H1 (cell line): ENCODE results near the gene PDS5A. TPM values are rescaled to one million over a fixed set of nuclear protein-coding genes. Genes with fewer than 3 reads are reported as not detected.

Experiments used
- CTCF ChIA-PET: fragments of 300-600 bp; sonication (Branson Sonifier 250); formaldehyde crosslinking; loops from one replicate; lab custom pipeline; 2021; ENCODE audit not compliant: partially characterized antibody; lab: Charles Lee
- POLR2A ChIA-PET: fragments of 300-600 bp; sonication (Branson Sonifier 250); formaldehyde crosslinking; loops from one replicate; lab custom pipeline; 2021; ENCODE audit warnings: inconsistent platforms; ENCODE audit not compliant: partially characterized antibody; lab: Charles Lee
- DNase-seq, 2 experiments: peaks; one replicate each; pipeline versions ENCODE4 v3.0.0 to v3.0.0-alpha.2; 2010 to 2022; ENCODE audit warnings: low spot score in 2 of 2, low read depth in 1 of 2, mixed read lengths in 1 of 2
- FAIRE-seq: peaks from 2 replicates; lab custom pipeline; 2011; peaks lifted over from hg19 to GRCh38; lab: Jason Lieb, UNC
- H2AFZ ChIP-seq: 2 replicates; pipeline ENCODE4 v1.8.1; 2012; ENCODE audit warnings: low read length, inconsistent platforms
- H2AK5ac ChIP-seq: 2 replicates; pipeline ENCODE4 v1.6.1; 2013; ENCODE audit warnings: low read depth, low read length
- H2BK120ac ChIP-seq: replicated peaks from 2 replicates; pipeline ENCODE3; 2013; ENCODE audit warnings: low read depth, low read length, inconsistent platforms
- H2BK12ac ChIP-seq: 2 replicates; pipeline ENCODE4 v1.6.1; 2013; ENCODE audit warnings: low read depth, low read length
- H2BK15ac ChIP-seq: 2 replicates; pipeline ENCODE4 v1.6.1; 2013; ENCODE audit warnings: low read length
- H2BK20ac ChIP-seq: 2 replicates; pipeline ENCODE4 v1.6.1; 2013; ENCODE audit warnings: low read length
- H2BK5ac ChIP-seq: 2 replicates; pipeline ENCODE4 v1.6.1; 2013; ENCODE audit warnings: low read depth, low read length
- H3K14ac ChIP-seq: 2 replicates; pipeline ENCODE4 v1.6.1; 2013; ENCODE audit warnings: inconsistent platforms; ENCODE audit not compliant: insufficient read length
- H3K18ac ChIP-seq: 2 replicates; pipeline ENCODE4 v1.6.1; 2013; ENCODE audit warnings: low read length; ENCODE audit errors: extremely low read depth
- H3K23ac ChIP-seq: 2 replicates; pipeline ENCODE4 v1.6.1; 2013; ENCODE audit warnings: inconsistent platforms; ENCODE audit not compliant: insufficient read length
- H3K23me2 ChIP-seq: 2 replicates; pipeline ENCODE4 v1.6.1; 2013; ENCODE audit warnings: low read depth, low read length
- H3K27ac ChIP-seq: 2 replicates; pipeline ENCODE4 v1.6.1; 2011; ENCODE audit warnings: low read depth, low read length, inconsistent platforms
- H3K27me3 ChIP-seq, 4 experiments: replicated peaks in 1 of 4; 1 replicate in 1 of 4; 2 replicates in 3 of 4; pipeline versions ENCODE4 v1.6.1 to v1.8.1; 2011 to 2013; ENCODE audit warnings: low read length in 3 of 4, mild to moderate bottlenecking in 3 of 4, inconsistent platforms in 2 of 4, mixed read lengths in 2 of 4, moderate library complexity in 1 of 4; ENCODE audit not compliant: control insufficient read depth in 3 of 4, insufficient read depth in 3 of 4; ENCODE audit errors: extremely low read depth in 1 of 4
- H3K36me3 ChIP-seq, 4 experiments: 2 replicates each; pipeline versions ENCODE4 v1.6.1 to v1.8.1; 2011 to 2013; ENCODE audit warnings: mild to moderate bottlenecking in 4 of 4, low read length in 3 of 4, moderate library complexity in 2 of 4, control low read depth in 1 of 4, inconsistent platforms in 1 of 4; ENCODE audit not compliant: insufficient read depth in 4 of 4, control insufficient read depth in 2 of 4
- H3K4ac ChIP-seq: replicated peaks from 2 replicates; pipeline ENCODE3; 2013; ENCODE audit warnings: low read length, low read depth, mixed read lengths, inconsistent platforms; ENCODE audit not compliant: insufficient read length
- H3K4me1 ChIP-seq, 4 experiments: replicated peaks in 1 of 4; 1 replicate in 1 of 4; 2 replicates in 3 of 4; pipeline versions ENCODE4 v1.6.1 to v1.8.1; 2011 to 2013; ENCODE audit warnings: low read length in 3 of 4, inconsistent platforms in 2 of 4, mixed read lengths in 1 of 4; ENCODE audit not compliant: insufficient read depth in 4 of 4, control insufficient read depth in 3 of 4
- H3K4me2 ChIP-seq, 2 experiments: 2 replicates each; pipeline versions ENCODE4 v1.6.1 to v1.8.1; 2011 to 2013; ENCODE audit warnings: low read depth in 2 of 2, low read length in 2 of 2, control low read depth in 1 of 2, inconsistent platforms in 1 of 2, mild to moderate bottlenecking in 1 of 2; ENCODE audit not compliant: insufficient read depth in 1 of 2
- H3K4me3 ChIP-seq, 4 experiments: fragments of 200-600, 300-600 bp in 1 of 4; sonication (generic), shearing (Covaris generic), sonication (Bioruptor Twin) in 1 of 4; 2 replicates each; pipeline versions ENCODE4 v1.5.1 to v1.8.1; 2011 to 2016; ENCODE audit warnings: low read length in 4 of 4, low read depth in 3 of 4, control low read depth in 2 of 4, inconsistent platforms in 2 of 4, mild to moderate bottlenecking in 2 of 4, mixed read lengths in 1 of 4, moderate library complexity in 1 of 4; ENCODE audit not compliant: insufficient read depth in 2 of 4; ENCODE audit errors: extremely low read depth in 1 of 4
- H3K56ac ChIP-seq: replicated peaks from 2 replicates; pipeline ENCODE3; 2013; ENCODE audit warnings: low read depth, mild to moderate bottlenecking, mixed read lengths, low read length, inconsistent platforms; ENCODE audit not compliant: insufficient read length
- H3K79me1 ChIP-seq: 2 replicates; pipeline ENCODE4 v1.6.1; 2013; ENCODE audit warnings: low read depth, low read length, control low read depth
- H3K79me2 ChIP-seq, 2 experiments: 2 replicates each; pipeline versions ENCODE4 v1.6.1 to v1.8.1; 2012 to 2013; ENCODE audit warnings: low read length in 2 of 2, mild to moderate bottlenecking in 2 of 2, inconsistent platforms in 1 of 2; ENCODE audit not compliant: insufficient read depth in 2 of 2, control insufficient read depth in 1 of 2
- H3K9ac ChIP-seq, 4 experiments: replicated peaks in 1 of 4; 1 replicate in 1 of 4; 2 replicates in 3 of 4; pipeline versions ENCODE4 v1.6.1 to v1.8.1; 2011 to 2013; ENCODE audit warnings: low read depth in 3 of 4, low read length in 3 of 4, control low read depth in 2 of 4, mild to moderate bottlenecking in 2 of 4, moderate library complexity in 2 of 4, inconsistent platforms in 1 of 4; ENCODE audit errors: extremely low read depth in 1 of 4
- H3K9me3 ChIP-seq, 2 experiments: 2 replicates each; pipeline versions ENCODE4 v1.6.1 to v1.8.1; 2012 to 2013; ENCODE audit warnings: mild to moderate bottlenecking in 2 of 2, moderate library complexity in 2 of 2, control low read depth in 1 of 2, inconsistent platforms in 1 of 2, low read depth in 1 of 2, low read length in 1 of 2, mixed read lengths in 1 of 2; ENCODE audit not compliant: insufficient read depth in 2 of 2
- H4K20me1 ChIP-seq, 2 experiments: replicated peaks in 1 of 2; 2 replicates each; pipeline versions ENCODE3 to v1.8.1; 2011 to 2013; ENCODE audit warnings: inconsistent platforms in 2 of 2, low read length in 2 of 2, mild to moderate bottlenecking in 1 of 2; ENCODE audit not compliant: insufficient read depth in 2 of 2, control insufficient read depth in 1 of 2
- H4K5ac ChIP-seq: 2 replicates; pipeline ENCODE4 v1.6.1; 2013; ENCODE audit warnings: low read length, low read depth, mixed read lengths, inconsistent platforms; ENCODE audit not compliant: insufficient read length
- H4K8ac ChIP-seq: 2 replicates; pipeline ENCODE4 v1.8.0; 2013; ENCODE audit warnings: mild to moderate bottlenecking, moderate library complexity, low read length, inconsistent platforms; ENCODE audit not compliant: insufficient read depth; ENCODE audit errors: extremely low read depth
- H4K91ac ChIP-seq: replicated peaks from 2 replicates; pipeline ENCODE3; 2013; ENCODE audit warnings: low read length, mixed read lengths, inconsistent platforms; ENCODE audit not compliant: insufficient read length
- CHD2 ChIP-seq: IDR thresholded peaks from 2 replicates; pipeline ENCODE4 v1.6.1; 2012; ENCODE audit warnings: low read length, improper control_type of control experiment
- WGBS, 2 experiments: shearing (Covaris generic) in 1 of 2; methylation state at CpG; one replicate each; pipeline versions ENCODE4 v1.1.6 to v1.1.7; 2013 to 2015; ENCODE audit warnings: low lambda C conversion rate in 2 of 2, mixed read lengths in 2 of 2, inconsistent platforms in 1 of 2, low coverage in 1 of 2, missing lambda C conversion rate in 1 of 2; ENCODE audit not compliant: insufficient replicate concordance in 2 of 2, insufficient coverage in 1 of 2, insufficient read length in 1 of 2; ENCODE audit errors: extremely low coverage in 1 of 2, missing lambda C conversion rate in 1 of 2; 5-methylcytosine and 5-hydroxymethylcytosine counted together
- polyA plus RNA-seq, 7 experiments: library from polyadenylated mRNA; depleted of rRNA in 3 of 7; stranded (reverse) in 5 of 7; unstranded in 2 of 7; fragments of >200 nt in 5 of 7; fragments of 200-250 nt in 2 of 7; gene quantifications; 1 replicate in 5 of 7; 2 replicates in 1 of 7; 4 replicates in 1 of 7; pipeline versions ENCODE4 v1.2.1 to v1.2.3, GENCODE V29; 2011 to 2013; ENCODE audit warnings: missing spikeins in 2 of 7, mixed read lengths in 2 of 7
- total RNA-seq: library from RNA; stranded (reverse); fragmentation: NEBNext Ultra II Directional; extraction: Animal tissue kit (Norgen Biotek cat#: 25700); gene quantifications from 2 replicates; pipeline ENCODE4 v1.2.1, GENCODE V29; 2021

PDS5A gene
- total and polyA plus RNA-seq, 2 of the 8 experiments (the other 6 are each of a cell fraction or from before 2014, with no cell fraction given): 15.5 to 76.6 TPM

DNA sequence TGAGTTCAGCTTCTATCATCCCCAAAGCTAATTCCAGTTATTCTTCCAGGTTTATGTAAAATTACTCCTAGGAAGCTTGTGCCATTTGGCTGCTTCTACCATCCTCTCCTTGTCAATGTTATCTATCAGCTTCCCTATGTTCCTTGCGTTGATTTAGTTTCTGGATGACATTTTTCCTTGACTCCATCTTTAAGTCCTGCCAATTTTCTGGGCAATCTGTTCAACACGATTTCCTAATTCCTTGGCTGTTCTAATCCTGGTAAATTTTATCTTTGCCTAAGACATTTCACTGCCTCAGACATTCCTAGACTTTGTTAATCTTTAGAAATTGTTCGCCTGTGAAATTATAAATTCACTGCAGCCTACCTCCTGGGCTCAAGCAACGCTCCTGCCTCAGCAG, 125.1 kb downstream of the PDS5A start:
- H3K9me3 ChIP-seq: no peaks in the 10 kb centered on the region
- WGBS, 2 experiments: 69% methylated on average over 4 of the region's 4 CpGs; no CpG with 5 or more reads in 1 of the 2 experiments
- H3K27ac ChIP-seq: no peak overlapping the region
- no peak overlapping the region for H2AK5ac ChIP-seq
- FAIRE-seq (no peak), DNase-seq (no peak)
- H3K27me3 ChIP-seq: no peaks in the 10 kb centered on the region
- H2AFZ ChIP-seq: no peak overlapping the region
- no peak overlapping the region for H2BK120ac ChIP-seq
- H2BK20ac ChIP-seq: no peak overlapping the region
- H4K8ac ChIP-seq: no peak overlapping the region
- H3K23me2 ChIP-seq: no peaks in the 10 kb centered on the region; the same call in 1 of the 2 replicates
- H2BK5ac ChIP-seq: no peak overlapping the region
- no peaks in the 10 kb centered on the region for H3K79me2 ChIP-seq
- no peaks in the 10 kb centered on the region for H3K4me1 ChIP-seq
- no peak overlapping the region for H2BK15ac ChIP-seq
- no peak overlapping the region for H3K4me3 ChIP-seq
- POLR2A ChIA-PET: no interaction called here
- peaks cover 0 to 2% of the 10 kb centered on the region in 2 experiments for H4K20me1 ChIP-seq
- H3K56ac ChIP-seq: no peak overlapping the region
- no peak overlapping the region for H3K23ac ChIP-seq
- no peak overlapping the region for H3K4ac ChIP-seq
- H3K18ac ChIP-seq: no peak overlapping the region
- peaks cover 0 to 14% (median 5%) of the 10 kb centered on the region in 4 experiments; a peak in 4 of 8 replicates for H3K36me3 ChIP-seq
- H4K91ac ChIP-seq: no peak overlapping the region
- H4K5ac ChIP-seq: no peak overlapping the region
- CTCF ChIA-PET: no interaction called here
- no peak overlapping the region for H3K9ac ChIP-seq
- no peak for TF ChIP-seq CHD2
- no peak overlapping the region for H3K14ac ChIP-seq
- no peak overlapping the region for H3K4me2 ChIP-seq
- no peak overlapping the region for H2BK12ac ChIP-seq
- no peaks in the 10 kb centered on the region for H3K79me1 ChIP-seq
